Loucy (cell line): ENCODE measurements around the gene WTIP.
"Not testable (repeated sequence)": the region's sequence is repeated elsewhere in the genome, so short reads cannot be mapped to it uniquely, and the experiment has no call there.

Experiments used
- H2AFZ ChIP-seq: fragments of 200-600 bp; sonication (generic); 2 replicates; pipeline ENCODE4 v1.6.0; 2016; ENCODE audit warnings: antibody characterized with exemption, mild to moderate bottlenecking, low read length, moderate library complexity
- H3F3A ChIP-seq: fragments of 200-600 bp; 2 replicates; pipeline ENCODE4 v1.6.0; 2016; ENCODE audit warnings: antibody characterized with exemption, low read depth, mild to moderate bottlenecking
- H3K27me3 ChIP-seq: fragments of 200-600 bp; sonication (generic); 2 replicates; pipeline ENCODE4 v1.6.1; 2014; ENCODE audit warnings: low read length, mild to moderate bottlenecking; ENCODE audit not compliant: insufficient read depth, poor library complexity, severe bottlenecking
- H3K36me3 ChIP-seq: fragments of 200-600 bp; sonication (generic); 2 replicates; pipeline ENCODE4 v1.6.1; 2016; ENCODE audit warnings: low read length; ENCODE audit not compliant: insufficient read depth
- H3K4me1 ChIP-seq: fragments of 200-600 bp; sonication (generic); 2 replicates; pipeline ENCODE4 v1.5.1; 2014; ENCODE audit warnings: low read length, mild to moderate bottlenecking; ENCODE audit not compliant: insufficient read depth, poor library complexity, severe bottlenecking
- H3K4me2 ChIP-seq: fragments of 200-600 bp; sonication (generic); 2 replicates; pipeline ENCODE4 v1.6.0; 2014; ENCODE audit warnings: antibody characterized with exemption, low read length, low read depth, mild to moderate bottlenecking; ENCODE audit not compliant: poor library complexity, severe bottlenecking
- H3K4me3 ChIP-seq: fragments of 200-600 bp; sonication (generic); 2 replicates; pipeline ENCODE4 v1.5.1; 2014; ENCODE audit warnings: low read length, mild to moderate bottlenecking, mixed read lengths; ENCODE audit not compliant: poor library complexity, severe bottlenecking
- H3K79me2 ChIP-seq: fragments of 200-600 bp; sonication (generic); 2 replicates; pipeline ENCODE4 v1.6.1; 2014; ENCODE audit warnings: low read length; ENCODE audit not compliant: insufficient read depth
- H3K9ac ChIP-seq: fragments of 200-600 bp; sonication (generic); 2 replicates; pipeline ENCODE4 v1.6.0; 2014; ENCODE audit warnings: mild to moderate bottlenecking, low read depth, low read length, moderate library complexity; ENCODE audit not compliant: poor library complexity, severe bottlenecking
- H3K9me2 ChIP-seq: fragments of 200-600 bp; sonication (generic); replicated peaks from 2 replicates; pipeline ENCODE4 v1.6.1; 2016; ENCODE audit warnings: low read depth, low read length, mixed read lengths
- H3K9me3 ChIP-seq: fragments of 200-600 bp; sonication (generic); 2 replicates; pipeline ENCODE4 v1.6.1; 2014; ENCODE audit warnings: mild to moderate bottlenecking, antibody characterized with exemption, low read length, low read depth; ENCODE audit not compliant: insufficient read depth
- H4K20me1 ChIP-seq: fragments of 200-600 bp; sonication (generic); 2 replicates; pipeline ENCODE4 v1.6.0; 2014; ENCODE audit warnings: antibody characterized with exemption, low read length, mild to moderate bottlenecking; ENCODE audit not compliant: insufficient read depth, poor library complexity, severe bottlenecking
- EZH2phosphoT487 ChIP-seq: fragments of 200-600 bp; IDR thresholded peaks from 2 replicates; pipeline ENCODE4 v1.6.1; 2018; ENCODE audit warnings: antibody characterized with exemption, mild to moderate bottlenecking, moderate library complexity, borderline replicate concordance
- TF ChIP-seq, protein P1 (sequence below): fragments of 200-600 bp; sonication (generic); conservative IDR thresholded peaks from 2 replicates; pipeline ENCODE4 v1.5.1; 2014; ENCODE audit warnings: mild to moderate bottlenecking, antibody characterized with exemption, low read length

Gene WTIP

DNA sequence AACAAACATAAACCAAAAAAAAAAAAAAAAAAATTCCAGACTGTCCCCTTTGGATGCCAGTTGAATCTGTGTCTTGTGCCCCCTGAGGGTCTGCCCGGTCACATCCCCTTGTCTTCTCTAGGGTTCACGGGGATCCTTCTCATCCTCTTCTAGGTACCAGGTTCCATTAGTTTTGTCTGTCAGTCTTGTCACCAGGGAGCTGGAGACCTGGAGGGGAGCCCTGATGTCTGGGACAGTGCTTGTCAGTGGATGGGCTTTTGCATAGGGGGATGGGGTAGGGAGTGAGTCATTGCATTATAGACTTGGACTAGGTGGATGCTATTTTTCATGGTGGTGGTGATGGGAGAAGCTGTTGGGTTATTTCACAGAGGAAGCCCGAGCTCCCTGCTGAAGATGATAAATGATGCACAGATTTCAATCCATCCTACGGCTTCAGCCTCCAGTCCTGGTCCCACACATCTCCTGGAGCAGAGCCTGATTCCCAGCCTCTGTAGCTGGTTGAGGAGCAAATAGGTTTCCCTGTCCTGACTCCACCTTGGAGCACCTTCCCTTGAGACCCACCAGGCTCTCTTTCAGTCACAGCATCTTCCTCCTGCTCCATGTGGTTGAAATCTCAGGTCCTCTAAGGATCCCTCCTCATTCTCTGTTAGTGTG lies 26.0 kb downstream of the WTIP start:
- no peak for TF ChIP-seq EZH2phosphoT487
- TF ChIP-seq, protein P1, sequence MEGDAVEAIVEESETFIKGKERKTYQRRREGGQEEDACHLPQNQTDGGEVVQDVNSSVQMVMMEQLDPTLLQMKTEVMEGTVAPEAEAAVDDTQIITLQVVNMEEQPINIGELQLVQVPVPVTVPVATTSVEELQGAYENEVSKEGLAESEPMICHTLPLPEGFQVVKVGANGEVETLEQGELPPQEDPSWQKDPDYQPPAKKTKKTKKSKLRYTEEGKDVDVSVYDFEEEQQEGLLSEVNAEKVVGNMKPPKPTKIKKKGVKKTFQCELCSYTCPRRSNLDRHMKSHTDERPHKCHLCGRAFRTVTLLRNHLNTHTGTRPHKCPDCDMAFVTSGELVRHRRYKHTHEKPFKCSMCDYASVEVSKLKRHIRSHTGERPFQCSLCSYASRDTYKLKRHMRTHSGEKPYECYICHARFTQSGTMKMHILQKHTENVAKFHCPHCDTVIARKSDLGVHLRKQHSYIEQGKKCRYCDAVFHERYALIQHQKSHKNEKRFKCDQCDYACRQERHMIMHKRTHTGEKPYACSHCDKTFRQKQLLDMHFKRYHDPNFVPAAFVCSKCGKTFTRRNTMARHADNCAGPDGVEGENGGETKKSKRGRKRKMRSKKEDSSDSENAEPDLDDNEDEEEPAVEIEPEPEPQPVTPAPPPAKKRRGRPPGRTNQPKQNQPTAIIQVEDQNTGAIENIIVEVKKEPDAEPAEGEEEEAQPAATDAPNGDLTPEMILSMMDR: no peak
- Histone ChIP-seq H3K9ac (no peak overlapping the region), H3K9me3 (no peaks in the 10 kb centered on the region), H2AFZ (no peak overlapping the region), H3K4me2 (no peak overlapping the region), H3F3A (no peaks in the 10 kb centered on the region), H3K36me3 (no peaks in the 10 kb centered on the region), H3K4me1 (no peaks in the 10 kb centered on the region), H3K79me2 (no peaks in the 10 kb centered on the region), H3K4me3 (no peak overlapping the region), H4K20me1 (no peaks in the 10 kb centered on the region), H3K27me3 (no peaks in the 10 kb centered on the region), H3K9me2 (no peaks in the 10 kb centered on the region)

DNA sequence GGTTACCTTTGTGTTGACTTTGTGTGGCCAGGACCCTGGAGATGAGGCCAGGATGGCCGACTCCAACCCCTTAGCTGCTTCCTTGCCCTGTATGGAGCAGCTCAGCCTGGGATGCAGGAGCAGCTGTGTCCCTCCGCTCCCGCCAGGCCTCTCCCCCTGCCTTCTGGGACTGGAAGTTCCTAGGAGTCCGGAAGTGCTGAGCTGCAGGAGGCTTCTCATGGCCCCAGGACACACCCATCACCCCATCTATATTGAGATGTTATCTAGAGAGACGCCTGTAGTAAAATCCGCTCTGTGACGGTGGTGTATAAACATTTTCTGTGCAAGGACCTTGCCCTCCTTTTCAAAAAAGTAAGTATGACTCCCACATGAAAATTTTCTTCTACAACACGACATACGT lies 27.0 kb downstream of the WTIP start:
- H4K20me1 ChIP-seq: no peaks in the 10 kb centered on the region
- H2AFZ ChIP-seq: no peak overlapping the region

DNA sequence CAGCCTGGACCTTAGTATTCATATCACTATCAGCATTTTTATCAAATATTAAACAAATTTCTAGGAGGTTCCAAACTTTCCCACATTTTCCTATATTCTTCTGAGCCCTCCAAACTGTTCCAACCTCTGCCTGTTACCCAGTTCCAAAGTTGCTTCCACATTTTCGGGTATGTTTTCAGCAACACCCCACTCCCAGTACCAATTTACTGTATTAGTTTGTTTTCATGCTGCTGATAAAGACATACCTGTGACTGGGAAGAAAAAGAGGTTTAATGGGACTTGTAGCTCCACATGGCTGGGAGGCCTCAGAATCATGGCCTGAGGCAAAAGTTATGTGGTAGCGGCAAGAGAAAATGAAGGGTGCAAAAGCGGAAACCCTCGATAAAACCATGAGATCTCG lies 29.3 kb downstream of the WTIP start:
- H2AFZ ChIP-seq, H3K9ac ChIP-seq, H3K36me3 ChIP-seq, H3K4me3 ChIP-seq, H3K79me2 ChIP-seq, H4K20me1 ChIP-seq, H3F3A ChIP-seq, H3K27me3 ChIP-seq, H3K4me1 ChIP-seq, H3K9me2 ChIP-seq, H3K4me2 ChIP-seq, H3K9me3 ChIP-seq: not testable (repeated sequence)

More for the DNA sequence above, 27.0 kb downstream of the WTIP start:
- no peaks in the 10 kb centered on the region for H3K9me3 ChIP-seq
- H3K4me2 ChIP-seq: no peak overlapping the region
- no peaks in the 10 kb centered on the region for H3K27me3 ChIP-seq
- TF ChIP-seq, protein P1: no peak
- TF ChIP-seq EZH2phosphoT487: no peak
- no peak overlapping the region for H3K4me3 ChIP-seq
- no peaks in the 10 kb centered on the region for H3K4me1 ChIP-seq
- no peaks in the 10 kb centered on the region for H3F3A ChIP-seq
- no peaks in the 10 kb centered on the region for H3K9me2 ChIP-seq
- no peaks in the 10 kb centered on the region for H3K36me3 ChIP-seq
- no peaks in the 10 kb centered on the region for H3K79me2 ChIP-seq
- H3K9ac ChIP-seq: no peak overlapping the region

DNA sequence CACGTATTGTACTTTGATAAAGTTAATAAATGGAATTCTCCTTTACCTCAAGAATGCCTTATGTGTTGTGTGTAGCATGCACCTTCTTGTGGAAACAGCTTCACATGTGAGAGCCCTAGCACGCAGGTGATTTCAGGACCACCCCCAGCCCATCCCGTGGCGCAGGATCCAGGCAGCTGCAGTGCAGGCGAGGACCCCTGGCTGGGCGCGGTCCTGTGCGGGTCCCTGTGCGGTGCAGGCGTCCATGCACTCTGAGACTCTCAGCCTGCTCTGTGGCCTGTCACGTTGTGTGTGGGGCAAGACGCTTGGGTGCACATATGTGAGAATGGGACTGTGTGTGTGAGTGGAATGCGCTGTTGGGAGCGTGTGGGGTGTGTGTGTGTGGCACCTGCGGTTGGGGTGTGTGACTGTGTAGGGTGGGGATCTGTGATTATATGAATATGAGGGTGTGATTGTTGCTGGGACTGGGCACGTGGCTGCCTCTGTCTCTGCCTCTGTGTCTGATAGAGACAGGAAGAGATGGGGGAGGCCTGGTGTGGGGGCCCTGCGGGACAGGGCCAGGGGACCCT lies 30.8 kb downstream of the WTIP start:
- Histone ChIP-seq H3K4me3 (no peak overlapping the region), H3K9ac (no peak overlapping the region), H3K36me3 (no peaks in the 10 kb centered on the region), H3K27me3 (no peaks in the 10 kb centered on the region), H3K4me2 (no peak overlapping the region), H3F3A (no peaks in the 10 kb centered on the region), H2AFZ (no peak overlapping the region), H3K9me3 (no peaks in the 10 kb centered on the region), H3K4me1 (no peaks in the 10 kb centered on the region), H3K9me2 (no peaks in the 10 kb centered on the region), H4K20me1 (no peaks in the 10 kb centered on the region), H3K79me2 (no peaks in the 10 kb centered on the region)
- TF ChIP-seq, protein P1: no peak
- no peak for TF ChIP-seq EZH2phosphoT487
